Middle frontal gyrus (tissue), 1 donor: ENCODE measurements around the gene OR2Z1.

ENCODE experiments used
- DNase-seq: peaks from one replicate; pipeline ENCODE4 v3.0.0-alpha.2; 2015; ENCODE audit warnings: low spot score; ENCODE audit errors: extremely low spot score

OR2Z1 gene, protein sequence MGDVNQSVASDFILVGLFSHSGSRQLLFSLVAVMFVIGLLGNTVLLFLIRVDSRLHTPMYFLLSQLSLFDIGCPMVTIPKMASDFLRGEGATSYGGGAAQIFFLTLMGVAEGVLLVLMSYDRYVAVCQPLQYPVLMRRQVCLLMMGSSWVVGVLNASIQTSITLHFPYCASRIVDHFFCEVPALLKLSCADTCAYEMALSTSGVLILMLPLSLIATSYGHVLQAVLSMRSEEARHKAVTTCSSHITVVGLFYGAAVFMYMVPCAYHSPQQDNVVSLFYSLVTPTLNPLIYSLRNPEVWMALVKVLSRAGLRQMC

DNA sequence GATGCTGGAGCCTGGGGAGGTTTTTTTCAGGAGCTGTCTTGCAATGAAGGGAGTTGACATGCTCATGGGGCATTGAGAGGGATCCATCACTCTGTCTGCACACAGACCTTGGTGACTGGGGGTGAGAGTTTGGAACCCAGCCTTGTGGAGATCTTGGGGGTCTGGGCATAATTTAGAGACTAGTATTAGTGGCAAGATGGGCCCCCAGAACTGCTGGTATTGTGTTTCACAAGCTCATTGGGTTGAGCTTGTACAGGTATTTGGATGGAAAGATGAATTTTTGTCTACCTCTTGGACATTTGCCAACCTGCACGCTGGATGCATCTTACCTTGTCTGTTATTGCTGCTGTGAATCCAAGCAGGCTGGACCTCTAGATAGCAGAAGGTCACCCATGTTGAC lies at the start of gene OR2Z1:
TSS of gene OR2Z1 (plus strand) at position 301 of the 400 bp plus-strand sequence. CDS start 9,395 bp downstream, outside the sequence.
- DNase-seq: no peak

DNA sequence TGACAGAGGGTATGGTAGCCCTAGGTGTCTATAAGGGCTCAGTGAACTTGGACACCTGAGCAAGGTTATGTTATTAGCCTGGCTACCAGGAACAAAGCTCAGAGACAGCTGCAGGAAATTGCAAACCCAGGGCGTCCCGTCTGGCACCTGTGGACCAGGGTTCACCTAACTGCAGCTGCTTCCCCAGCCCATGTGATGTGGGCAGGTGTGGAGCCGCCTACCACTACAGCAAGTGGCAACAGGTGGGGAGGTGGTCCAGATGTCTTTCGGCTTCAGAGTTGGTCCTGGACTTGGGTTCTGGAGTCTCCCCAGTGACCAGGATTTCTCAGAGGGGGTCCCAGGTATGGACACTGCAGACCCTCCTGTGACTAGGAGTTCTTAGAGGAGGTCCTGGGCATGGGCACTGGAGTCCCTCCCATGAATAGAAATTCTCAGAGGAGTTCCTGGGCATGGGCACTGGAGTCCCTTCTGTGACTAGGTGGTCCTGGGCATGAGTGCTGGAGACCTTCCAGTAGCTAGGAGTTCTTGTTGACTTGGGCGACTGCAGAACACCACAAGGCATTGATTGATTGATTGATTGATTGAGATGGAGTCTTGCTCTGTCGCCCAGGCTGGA lies 48.0 kb upstream of the OR2Z1 start:
- DNase-seq: no peak

DNA sequence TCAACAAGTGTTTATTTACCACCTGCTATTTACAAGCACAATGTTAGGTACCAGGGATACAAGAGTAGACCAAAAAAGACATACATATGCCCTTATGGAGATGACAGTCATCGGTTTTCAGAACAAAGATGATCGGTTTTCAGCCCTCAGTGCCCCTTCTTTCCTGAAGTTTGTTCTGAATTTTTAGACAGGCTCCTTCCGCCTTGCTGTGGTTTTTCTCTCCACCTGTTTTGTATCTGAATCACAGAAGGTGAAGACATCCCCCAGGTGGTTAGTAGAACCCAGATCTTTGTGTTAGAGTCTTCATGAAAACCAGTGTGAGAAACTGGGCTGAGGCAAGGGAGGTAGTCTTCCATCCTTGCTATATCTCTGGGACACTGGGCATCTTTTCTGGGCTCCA lies 46.4 kb upstream of the OR2Z1 start:
- DNase-seq: no peak

- no peak for DNase-seq
Observed at GRCh38 chr19:8678244-8678807, 43.1 kb upstream of the OR2Z1 start.

DNA sequence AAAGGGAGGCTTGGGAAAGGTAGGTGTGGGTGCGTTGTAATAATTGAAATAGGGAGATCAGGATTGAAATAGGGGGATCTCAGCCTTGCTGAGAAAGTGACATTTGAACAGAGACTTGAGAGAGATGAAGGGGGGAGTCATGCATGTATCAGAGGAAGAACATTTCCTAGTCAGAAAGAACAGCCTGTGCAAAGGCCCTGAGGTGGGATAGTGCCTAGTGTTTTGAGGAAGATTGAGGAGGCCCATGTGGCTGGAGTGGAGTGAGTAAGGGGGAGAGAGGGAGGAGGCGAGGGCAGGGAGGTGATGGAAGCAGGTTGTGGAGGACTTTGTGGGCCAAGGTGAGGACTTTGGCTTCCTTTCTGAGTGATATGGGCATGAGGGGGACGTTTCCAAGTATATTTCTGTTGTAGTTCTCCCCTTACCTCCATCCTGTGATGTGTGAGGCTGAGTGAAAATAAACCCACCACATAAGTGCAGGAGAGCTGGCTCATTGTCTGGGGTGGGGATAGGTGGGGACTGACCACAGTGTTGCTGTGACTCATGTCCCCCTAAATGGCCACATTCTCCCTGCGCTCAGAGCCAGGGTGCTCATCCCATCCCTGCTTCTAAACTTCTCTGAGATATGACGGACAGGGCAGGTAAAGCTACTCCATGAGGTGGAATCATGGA lies 40.6 kb upstream of the OR2Z1 start:
- no peak for DNase-seq

GRCh38 chr19:8681345-8682029 lies 39.9 kb upstream of the OR2Z1 start:
- DNase-seq: no peak

DNA sequence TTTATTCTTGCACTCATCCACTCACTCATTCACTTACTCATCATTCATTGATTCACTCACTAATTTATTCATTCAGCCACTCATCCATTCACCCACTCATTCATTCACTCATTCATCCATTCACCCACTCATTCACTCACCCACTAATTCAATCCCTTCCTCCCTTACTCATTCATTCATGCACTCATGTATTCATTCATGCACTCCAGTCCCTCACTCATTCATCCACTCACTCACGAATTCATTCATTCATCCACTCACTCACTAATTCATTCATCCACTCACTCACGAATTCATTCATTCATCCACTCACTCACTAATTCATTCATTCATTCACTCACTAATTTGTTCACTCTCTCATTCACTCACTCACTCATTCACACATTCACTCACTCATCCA lies 39.0 kb upstream of the OR2Z1 start:
- DNase-seq: no peak

DNA sequence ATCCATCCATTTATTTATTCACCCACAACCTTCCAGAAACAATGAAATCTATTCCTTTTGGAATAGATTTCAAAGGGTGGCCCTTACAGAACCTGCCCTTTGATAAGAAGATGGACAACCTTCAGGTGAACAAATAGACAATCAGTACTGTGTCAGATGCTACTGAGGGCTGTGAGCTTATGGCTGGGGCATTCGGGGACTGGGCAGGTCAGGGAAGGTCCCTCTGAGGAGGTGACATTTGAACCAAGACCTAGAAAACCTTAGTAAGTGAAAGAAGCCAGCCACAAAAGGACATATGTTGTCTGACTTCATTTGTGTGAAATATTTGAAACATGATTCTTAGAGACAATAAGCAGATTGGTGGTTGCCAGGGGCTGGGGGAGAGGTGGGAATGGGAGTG lies 38.5 kb upstream of the OR2Z1 start:
- no peak for DNase-seq

DNA sequence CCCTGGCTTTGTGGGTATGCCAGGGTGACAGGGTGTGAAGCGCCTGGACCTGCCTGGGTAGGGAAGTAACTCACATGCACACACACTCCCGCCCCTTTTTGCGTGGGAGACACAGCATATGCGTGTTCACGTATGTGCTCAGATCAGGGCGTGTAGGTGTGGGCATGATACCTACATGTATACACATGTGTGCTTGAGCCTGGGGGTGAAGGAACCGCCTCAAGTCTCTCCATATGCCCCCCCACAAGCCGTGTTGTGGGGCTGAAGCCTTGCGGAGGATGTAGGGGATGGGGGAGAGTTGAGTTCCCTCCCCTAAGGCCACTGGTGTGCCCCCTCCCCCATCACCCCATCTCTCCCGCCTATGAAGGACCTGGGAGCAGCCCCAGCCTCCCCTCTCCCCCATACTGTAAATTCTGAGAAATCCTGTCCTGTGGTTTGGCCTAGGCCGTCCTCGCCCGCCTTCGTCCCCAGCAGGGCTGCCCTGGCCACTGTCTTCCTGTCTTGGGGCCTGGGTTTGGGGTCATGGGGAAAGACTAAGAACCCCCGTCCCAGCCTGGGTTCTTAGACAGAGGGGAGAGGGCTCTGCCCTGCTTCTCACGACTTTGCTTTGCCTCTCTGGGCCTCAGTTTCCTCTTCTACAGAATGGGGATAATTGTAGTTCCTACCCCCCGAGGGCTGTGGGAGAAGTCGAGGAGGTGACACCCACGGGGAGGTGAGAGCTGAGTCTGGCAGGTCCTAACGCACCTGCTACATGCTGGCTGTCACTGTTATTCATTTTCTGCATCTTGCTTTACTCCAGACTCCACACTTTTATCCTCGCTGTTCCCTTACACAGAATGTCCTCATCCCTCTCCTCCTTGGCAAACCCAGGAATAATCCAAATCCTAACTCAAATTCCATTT lies 37.2 kb upstream of the OR2Z1 start:
- no peak for DNase-seq

DNA sequence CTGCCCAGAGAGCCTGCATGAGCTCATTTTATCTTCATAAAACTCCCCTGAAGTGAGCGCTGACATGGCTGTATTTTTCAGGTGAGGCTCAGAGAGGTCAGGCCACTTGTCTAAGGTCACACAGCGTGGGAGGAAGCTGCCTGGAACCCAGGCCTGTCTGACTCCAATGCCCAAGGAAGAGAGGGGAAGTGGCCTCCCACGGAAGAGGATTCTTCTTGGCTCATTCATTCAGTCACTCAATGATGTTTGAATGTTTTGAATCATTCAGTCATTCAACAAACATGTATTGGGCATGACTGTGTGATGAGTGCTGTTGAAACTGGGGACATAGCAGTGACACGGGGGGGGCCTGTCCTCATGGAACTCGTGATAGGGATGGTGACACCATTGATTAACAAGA lies 34.9 kb upstream of the OR2Z1 start:
- DNase-seq: no peak

DNA sequence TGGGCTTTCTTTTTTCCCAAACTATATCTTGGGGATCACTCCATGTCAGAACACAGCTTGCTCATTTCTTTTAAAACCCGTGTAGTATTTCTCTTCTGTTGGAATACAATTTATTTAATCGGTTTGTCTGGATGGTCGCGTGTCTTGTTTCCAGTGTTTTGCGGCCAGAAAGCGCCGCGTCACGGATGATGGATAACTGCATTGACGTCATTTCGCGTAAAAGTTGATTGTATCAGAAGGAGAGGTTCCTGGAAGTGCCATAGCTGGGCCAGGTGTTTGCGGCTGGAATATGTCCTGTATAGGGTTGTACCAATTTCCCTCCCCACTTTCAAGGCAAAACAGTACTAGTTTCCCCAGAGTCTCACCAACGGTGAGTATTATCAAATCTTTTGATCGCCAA lies 32.5 kb upstream of the OR2Z1 start:
- DNase-seq: no peak

- no peak for DNase-seq
Observed at GRCh38 chr19:8690753-8691539, 30.5 kb upstream of the OR2Z1 start.

GRCh38 chr19:8695501-8695900 lies 25.9 kb upstream of the OR2Z1 start:
- DNase-seq: no peak

- no peak for DNase-seq
Observed at GRCh38 chr19:8695911-8696310, 25.5 kb upstream of the OR2Z1 start.

GRCh38 chr19:8696993-8697392 lies 24.4 kb upstream of the OR2Z1 start:
- no peak for DNase-seq

DNA sequence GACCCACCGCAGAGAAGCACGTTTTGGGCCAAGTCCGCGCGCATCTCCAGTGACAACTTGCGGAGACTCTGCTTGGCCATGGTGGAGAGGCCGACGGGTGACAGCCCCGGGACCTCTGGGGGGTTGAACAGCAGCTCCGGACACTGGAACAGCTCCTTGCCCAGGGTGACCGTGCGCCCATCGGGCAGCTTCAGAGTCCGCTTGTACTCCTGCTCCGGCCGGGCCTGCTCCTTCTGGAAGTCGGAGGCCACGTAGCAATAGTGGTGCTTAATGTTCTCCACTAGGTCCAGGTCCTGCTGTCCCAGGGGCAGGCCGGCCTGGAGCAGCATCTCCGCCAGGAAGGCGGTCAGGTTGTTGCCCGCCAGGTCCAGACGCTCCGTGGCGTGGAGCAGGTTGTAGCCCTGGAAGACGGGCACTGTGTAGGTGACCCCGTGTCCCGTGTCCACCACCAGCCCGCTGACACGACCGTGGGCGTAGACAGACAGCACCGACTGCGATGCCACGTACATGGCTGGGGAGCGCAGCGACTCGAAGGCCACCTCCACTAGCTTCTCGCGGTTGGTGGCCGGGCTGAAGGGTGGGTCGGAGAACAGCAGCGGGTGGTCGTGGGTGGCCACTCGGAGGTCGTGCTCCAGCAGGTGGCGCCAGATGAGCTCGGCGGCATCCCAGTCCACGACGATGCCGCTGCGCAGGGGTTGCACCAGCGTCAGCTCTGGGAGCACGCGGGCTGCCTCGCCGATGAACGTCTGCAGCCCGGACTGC lies 23.6 kb upstream of the OR2Z1 start:
- DNase-seq: no peak

- DNase-seq: no peak
Observed at GRCh38 chr19:8698433-8699063, 22.9 kb upstream of the OR2Z1 start, which contains the start of gene ACTL9. ACTL9 (minus strand) TSS chr19:8698795; CDS start chr19:8698701, 94 bp downstream.

DNA sequence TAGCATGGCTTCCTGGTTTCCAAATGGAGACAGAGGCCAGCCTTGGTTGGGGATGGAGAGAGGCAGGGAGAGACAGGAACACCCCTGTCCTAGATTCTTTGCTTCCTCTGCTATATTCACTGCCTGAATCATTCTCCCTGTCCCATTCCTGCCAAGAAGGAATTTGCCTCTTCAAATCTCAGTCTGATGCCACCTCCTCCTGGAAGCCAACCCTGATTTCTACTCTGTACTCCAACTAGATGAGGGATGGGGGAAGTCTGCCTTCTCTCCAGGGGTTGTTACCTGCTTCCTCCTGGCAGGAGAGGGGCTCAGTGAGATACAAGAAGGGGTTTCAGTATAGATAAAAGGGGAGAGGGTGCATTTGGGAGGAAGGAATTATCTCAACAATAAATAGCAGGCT lies 21.5 kb upstream of the OR2Z1 start:
- no peak for DNase-seq

DNA sequence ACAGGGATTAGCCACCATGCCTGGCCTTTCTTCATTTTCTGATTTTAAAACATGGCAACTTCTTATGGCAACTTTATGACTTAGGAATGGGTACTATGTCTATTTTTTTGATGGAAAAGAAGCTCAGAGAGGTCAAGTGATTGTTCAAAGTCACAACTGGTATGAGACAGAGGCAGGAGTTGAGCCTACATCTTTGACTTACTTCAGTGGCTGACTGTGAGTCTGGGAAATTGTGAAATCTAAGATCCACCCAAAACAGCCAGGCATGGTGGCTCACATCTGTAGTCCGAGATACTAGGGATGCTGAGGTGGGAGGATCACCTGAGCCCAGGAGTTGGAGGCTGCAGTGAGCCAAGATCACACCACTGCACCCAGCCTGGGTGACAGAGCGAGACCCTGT lies 20.5 kb upstream of the OR2Z1 start:
- no peak for DNase-seq
